NCI-H2107 treated with DMSO at 0.1 percent for 48 hours (cell line): ENCODE results near the gene RNF4.
"Not testable (repeated sequence)": the region's sequence is repeated elsewhere in the genome, so short reads cannot be mapped to it uniquely, and the experiment has no call there.

Experiments used
- DNase-seq: peaks from one replicate; lab custom pipeline; 2025; ENCODE audit not compliant: unreplicated experiment; lab: John Stamatoyannopoulos, UW

Gene RNF4

DNA sequence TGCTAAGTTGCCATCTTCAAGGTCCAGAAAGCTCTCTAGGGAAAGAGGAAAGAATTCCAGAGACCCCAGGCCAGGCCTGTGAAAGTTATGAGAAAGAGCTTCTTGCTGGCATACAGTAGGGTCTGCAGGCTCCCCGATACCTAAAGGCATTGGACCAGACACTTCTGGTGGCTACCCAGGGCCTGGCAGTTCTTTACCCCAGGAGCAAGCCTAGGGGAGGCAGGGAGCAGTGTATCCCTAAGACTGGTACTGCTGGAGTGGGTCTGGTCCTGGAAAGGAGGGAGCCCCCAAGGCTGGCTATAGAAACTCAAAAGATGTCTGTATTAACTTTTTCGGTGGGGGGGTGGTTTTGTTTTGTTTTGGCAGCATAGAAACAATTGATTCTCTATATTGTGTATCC, 47.7 kb downstream of the RNF4 start:
- DNase-seq = no peak

DNA sequence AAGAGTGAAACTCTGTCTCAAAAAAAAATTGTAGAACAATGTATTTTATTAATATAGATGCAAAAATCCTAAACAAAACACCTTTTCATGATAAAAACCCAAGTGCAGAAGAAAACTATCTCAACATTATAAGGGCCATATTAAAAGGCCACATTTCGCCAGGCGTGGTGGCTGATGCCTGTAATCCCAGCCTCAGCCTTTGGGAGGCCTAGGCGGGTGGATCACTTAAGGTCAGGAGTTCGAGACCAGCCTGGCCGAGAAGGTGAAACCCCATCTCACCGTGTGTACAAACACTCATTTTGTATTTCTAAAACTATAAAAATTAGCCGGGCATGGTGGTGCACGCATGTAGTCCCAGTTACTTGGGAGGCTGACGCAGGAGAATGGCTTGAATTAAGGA, 57.7 kb downstream of the RNF4 start:
- DNase-seq = no peak

DNA sequence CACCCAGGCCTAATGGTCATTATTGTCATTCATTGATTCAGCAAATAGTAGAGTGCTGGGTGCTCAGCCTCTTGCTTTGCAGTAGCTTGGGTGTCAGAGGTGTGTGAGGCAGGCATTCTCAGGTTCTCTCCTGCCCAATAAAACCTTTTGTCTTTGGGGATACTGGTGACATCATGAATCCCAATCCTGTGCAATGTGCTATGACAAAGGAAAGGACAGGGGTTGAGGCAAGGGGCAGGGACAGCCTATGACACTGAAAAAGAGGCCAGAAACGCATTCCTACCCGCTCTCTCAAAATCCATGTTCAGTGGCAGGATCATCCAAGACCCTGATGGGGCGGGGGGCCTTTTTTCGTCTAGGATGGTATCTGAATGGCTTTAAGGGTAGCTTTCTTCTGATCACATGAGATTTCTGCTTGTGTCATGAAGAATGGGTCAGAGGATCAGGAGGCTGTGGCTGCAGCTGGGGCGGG, 66.0 kb downstream of the RNF4 start:
- no peak for DNase-seq

DNA sequence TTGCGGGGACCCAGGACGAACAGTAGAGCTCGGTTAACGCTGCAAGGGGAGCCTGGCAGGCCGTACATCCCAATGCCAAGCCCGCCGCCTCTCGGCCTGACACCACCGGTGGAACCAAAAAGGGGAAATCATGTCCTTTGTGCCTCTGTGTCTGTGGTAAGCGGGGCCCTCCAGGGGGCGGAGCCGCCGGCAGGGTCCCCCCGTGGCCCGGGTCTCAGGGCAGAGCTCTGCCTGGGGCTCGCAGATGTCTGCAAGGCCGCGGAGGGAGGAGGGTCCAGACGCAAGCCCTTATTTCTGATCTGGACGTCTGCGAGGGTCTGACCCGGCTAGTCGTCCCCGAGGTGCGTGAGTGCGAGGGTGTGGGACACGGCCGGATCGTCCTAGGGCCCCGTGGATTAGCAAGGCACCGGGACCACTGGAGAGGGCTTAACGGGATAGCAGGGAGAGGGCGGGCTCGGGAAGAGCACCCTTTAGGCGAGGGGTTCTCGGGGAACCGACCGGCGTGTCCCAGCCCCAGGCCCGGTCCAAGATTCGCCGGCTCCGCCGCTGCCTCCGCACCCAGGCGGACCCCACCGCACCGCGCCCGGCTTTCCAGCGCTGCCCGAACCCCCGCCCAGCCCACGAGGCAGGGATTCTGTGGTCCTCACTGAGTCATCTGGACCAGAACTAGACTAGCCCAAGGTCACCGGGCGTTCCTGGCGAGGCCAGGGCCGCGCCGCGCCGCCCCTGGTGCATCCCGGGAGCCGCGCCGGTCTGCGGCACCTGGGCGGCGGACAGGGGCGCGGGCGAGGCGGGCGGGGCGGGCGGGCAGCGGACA, 66.7 kb downstream of the RNF4 start:
- DNase-seq = no peak

DNA sequence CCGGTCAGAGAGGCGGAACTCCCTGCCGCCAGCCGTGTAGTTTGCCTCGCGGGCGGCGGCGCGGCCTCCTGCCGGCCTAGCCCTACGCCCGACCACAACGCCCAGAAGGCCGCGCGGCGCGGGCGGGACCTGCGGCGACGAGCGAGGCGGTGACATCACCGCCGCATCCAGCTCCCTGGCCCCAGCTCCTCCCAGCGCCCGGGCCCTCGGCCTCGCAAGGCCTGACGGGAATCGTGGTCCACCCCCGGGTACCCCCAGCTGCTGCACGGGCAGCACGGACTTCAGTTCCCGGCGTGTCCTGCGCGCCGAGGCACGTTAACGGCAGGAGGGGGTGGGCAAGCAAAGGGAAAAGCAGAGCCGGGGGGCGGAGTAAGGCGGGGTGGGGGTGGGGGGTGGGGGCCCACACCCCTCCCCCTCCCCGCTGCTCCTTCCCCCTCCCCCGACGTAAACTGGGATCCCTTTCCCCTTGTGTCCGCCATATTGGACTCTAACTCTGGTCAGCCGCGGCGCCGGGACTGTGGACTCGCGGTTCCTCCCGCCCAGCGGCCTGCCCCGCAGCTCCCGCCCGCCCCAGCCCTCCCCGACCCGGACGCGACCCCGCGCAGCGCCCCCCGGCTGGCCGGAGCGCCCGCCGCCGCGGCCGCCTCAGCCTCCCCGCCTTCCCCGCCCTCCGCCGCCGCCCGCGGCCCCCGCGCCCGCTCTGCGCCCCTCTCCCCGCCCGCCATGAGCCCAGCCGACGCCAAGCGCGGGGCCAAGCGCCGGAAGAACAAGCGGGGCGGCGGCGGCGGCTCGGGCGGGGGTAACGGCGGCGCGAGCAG, 67.5 kb downstream of the RNF4 start, which contains the start of gene FAM193A:
FAM193A (plus strand) TSS at position 455 of the 818 bp plus-strand sequence; CDS start at position 724, 269 bp downstream.
- peak; percentile 77 for DNase-seq

DNA sequence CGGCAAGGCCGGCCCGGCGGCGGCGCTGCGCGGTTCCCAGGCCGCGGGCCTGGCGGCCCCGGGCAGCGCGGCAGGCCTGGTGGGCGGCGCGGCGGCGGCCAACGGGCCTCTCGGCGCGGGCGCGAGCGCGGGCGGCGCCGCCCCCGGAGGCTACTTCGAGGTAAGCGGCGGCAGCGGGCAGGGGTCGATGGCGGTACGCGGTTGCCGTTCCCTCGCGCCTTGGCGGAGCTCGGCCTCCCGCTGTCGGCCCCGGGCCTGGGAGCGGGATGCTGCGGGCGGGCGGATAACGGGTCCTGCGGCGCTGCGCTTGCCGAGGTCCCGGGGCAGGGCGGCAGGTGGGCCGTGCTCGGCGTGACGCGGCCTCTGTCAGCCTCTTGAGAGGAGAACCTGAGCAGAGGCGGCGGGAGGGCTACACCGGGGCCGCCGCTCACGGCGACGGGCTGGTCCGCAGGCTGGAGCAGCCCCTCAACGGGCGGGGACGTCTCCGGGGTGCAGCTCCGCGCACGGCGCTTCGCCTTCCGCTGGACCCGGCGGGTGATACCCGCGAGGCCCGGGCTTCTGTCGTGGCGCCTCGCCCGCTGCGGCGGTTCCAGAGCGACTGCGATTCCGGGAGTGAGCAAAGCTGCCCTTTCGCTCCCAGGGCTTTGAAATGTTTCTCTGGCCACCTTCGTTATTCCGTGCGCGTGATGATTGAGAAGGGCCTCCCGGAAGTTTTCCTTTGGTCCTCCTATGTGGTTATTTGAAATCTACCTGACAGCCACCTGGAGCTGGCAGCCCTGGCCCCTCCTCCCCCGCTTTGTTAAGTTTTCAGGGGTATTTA, 68.3 kb downstream of the RNF4 start:
- DNase-seq = peak; percentile 22

DNA sequence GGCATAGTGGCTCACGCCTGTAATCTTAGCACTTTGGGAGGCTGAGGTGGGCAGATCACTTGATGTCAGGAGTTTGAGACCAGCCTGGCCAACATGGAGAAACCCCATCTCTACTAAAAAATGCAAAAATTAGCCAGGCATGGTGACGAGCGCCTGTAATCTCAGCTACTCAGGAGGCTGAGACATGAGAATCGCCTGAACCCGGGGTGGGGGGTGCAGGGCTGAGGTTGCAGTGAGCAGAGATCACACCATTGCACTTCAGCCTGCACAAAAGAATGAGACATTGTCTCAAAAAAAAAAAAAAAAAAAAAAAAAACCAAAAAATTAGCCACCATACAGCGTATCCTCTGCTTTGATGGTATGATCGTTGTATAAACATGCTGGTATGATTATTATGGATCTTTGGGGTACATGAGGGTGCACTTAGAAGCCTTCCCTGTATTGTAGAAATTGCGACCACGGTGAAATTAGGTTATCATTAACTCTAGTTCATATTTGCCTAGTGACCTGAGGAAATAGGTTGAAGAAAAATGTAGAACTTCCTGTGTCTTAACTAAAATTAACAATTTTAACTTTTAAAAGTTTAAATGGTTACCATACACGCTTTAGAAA, 74.8 kb downstream of the RNF4 start:
- DNase-seq = not testable (repeated sequence)

DNA sequence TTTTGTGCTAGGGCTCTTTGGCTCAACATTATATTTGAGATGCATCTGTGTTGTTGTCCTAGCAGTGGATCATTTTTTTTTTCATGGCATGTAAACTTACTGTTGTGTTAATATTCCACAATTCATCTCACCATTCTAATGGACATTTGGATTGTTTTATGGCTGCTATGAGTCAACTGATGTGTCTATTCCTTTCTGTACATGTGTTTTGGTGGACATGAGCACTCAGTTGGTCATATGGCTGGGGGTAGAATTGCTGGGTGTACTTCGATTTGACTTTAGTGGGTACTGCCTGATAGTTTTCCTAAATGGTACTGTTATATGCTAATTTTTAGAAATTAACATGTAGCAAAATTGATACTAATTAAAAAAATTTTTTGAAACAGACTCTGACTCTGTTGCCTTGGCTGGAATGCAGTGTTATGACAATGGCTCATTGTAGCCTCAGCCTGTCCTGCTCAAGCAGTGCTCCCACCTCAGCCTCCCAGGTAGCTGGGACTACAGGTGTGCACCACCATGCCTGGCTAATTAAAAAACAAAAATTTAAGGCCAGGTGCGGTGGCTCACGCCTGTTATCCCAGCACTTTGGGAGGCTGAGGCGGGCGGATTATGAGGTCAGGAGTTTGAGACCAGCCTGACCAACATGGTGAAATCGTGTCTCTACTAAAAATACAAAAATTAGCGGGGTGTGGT, 76.6 kb downstream of the RNF4 start:
- no peak for DNase-seq

DNA sequence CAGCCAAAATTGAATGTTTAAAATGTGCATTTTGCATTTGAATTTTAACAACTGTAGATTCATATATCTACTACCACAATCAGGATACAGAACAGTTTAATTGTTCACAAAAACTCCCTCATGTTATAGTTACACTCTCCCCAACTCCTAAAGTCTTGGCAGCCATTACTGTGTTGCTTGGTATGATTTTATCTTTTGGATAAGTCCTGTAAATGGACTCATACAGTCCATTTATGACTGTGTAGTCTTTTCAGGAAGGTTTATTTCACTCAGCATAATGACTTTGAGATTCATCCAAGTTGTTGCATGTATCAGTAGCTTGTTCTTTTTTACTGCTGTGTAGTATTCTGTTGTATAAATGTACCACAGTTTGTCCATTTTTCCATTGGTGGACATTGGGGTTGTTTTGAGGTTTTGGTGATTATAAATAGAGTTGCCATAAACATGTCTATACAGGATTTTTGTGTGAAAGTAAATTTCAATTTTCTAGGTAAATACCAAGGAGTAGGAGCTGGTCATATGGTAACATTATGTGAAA, 77.4 kb downstream of the RNF4 start:
- no peak for DNase-seq

DNA sequence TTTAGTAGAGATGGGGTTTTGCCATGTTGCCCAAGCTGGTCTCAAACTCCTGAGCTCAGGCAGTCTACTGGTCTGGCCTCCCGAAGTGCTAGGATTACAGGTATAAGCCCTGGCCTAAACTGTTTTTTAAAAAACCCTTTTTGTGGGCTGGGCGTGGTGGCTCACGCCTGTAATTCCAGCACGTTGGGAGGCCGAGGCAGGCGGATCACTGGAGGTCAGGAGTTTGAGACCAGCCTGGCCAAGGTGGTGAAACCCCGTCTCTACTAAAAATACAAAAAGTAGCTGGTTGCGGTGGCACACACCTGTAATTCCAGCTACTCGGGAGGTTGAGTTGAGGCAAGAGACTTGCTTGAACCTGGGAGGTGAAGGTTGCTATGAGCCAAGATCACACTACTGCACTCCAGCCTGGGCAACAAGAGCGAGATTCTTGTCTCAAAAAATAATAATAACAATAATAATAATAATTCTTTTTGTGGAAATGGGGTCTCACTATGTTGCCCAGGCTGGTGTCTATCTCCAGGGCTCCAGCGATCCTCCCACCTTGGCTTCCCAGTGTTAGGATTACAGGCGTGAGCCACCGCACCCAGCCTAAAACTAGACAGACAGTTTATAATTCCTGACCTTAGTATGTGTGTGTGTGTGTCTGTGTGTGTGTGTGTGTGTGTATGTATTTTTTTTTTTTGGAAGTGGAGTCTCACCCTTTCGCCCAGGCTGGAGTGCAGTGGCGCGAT, 78.2 kb downstream of the RNF4 start:
- DNase-seq = not testable (repeated sequence)

DNA sequence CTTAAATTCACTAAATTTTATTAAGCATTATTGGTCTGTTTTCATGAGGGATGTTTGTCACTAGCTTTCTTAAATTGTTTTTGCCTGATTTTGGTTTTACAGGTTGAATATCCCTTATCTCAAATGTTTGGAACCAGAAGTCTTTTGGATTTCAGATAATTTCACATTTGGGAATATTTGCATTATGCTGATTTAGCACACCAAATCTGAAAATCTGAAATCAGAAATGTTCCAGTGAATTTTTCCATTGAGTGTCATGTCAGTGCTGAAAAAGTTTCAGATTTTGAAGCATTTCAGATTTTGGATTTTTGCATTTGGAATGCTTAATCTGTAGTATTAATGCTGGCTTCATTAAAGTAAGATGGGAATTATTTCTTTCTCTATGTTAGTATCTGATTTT, 82.2 kb downstream of the RNF4 start:
- no peak for DNase-seq

DNA sequence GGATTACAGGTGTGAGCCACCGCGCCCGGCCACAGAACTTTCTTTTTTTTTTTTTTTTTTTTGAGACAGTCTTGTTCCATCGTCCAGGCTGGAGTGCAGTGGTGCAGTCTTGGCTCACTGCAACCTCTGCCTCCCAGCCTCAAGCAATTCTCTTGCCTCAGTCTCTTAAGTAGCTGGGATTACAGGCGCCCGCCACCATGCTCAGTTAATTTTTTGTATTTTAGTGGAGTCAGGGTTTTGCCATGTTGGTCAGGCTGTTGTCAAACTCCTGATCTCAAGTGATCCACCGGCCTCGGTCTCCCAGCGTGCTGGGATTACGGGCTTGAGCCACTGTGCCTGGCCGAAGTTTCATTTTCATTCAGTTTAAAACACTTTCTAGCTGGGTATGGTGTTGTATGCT, 83.9 kb downstream of the RNF4 start:
- no peak for DNase-seq

DNA sequence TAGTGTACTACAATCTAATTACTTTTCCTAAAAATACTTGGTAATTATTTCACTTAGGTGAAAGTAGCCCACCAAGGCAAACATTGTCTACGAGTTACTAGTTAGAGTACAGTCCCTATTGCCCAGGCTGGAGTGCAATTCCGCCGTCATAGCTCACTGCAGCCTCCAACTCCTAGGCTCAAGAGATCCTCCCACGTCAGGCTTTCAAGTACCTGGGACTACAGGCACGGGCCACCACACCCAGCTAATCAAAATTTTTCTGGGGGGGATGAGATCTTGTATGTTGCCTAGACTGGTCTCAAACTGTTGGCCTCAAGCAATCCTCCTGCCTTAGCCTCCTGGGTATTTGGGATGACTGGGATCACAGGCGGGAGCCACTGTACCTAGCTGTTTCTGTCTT, 89.4 kb downstream of the RNF4 start:
- no peak for DNase-seq

DNA sequence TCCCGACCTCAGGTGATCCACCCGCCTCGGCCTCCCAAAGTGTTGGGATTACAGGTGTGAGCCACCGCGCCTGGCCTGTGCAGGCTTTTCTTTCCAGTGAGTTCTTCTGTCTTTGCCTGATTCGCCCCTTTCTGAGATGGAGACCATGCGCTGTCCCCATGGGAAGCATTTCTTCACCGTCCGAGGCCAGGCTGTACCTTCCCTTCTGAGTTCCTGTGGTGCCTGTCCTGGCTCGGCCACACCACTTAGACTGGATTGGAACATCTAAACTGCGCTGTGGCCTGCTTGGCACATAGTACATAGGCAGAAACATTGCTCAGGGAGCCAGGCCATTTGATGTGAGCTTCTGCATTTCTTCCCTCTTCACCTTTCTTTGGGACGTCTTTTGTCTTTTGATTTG, 91.3 kb downstream of the RNF4 start:
- no peak for DNase-seq
